ENCODE results near the gene KIF1A.

KIF1A gene

GRCh38 chr2:240819858-240820606, at the start of gene KIF1A:
Gene KIF1A (minus strand): TSS chr2:240820219. CDS start chr2:240797752, 22,467 bp downstream.
- no peak for DNase-seq (ENCODE audit: low read depth)

- no peak for DNase-seq (ENCODE audit: low read depth)
Measured at GRCh38 chr2:240869109-240869955, 49.3 kb upstream of the KIF1A start.

GRCh38 chr2:240868286-240869108, 48.5 kb upstream of the KIF1A start, which contains the start of gene AGXT:
Gene AGXT (plus strand): TSS chr2:240868824. CDS start chr2:240868866, 42 bp downstream.
- no peak for DNase-seq (ENCODE audit: low read depth)

GRCh38 chr2:240865391-240865790, 45.4 kb upstream of the KIF1A start:
- DNase-seq (ENCODE audit: low read depth), result no peak

GRCh38 chr2:240864475-240864874, 44.5 kb upstream of the KIF1A start:
- DNase-seq (ENCODE audit: low read depth), result no peak

- no peak for DNase-seq (ENCODE audit: low read depth)
Measured at GRCh38 chr2:240861547-240861946, 41.5 kb upstream of the KIF1A start.

- no peak for DNase-seq (ENCODE audit: low read depth)
Measured at GRCh38 chr2:240858871-240859270, 38.9 kb upstream of the KIF1A start.

- no peak for DNase-seq (ENCODE audit: low read depth)
Measured at GRCh38 chr2:240858321-240858720, 38.3 kb upstream of the KIF1A start.

- no peak for DNase-seq (ENCODE audit: low read depth)
Measured at GRCh38 chr2:240857039-240858008, 37.3 kb upstream of the KIF1A start.

GRCh38 chr2:240856151-240856980, 36.3 kb upstream of the KIF1A start:
- DNase-seq (ENCODE audit: low read depth), result no peak

- DNase-seq (ENCODE audit: low read depth), result no peak
Measured at GRCh38 chr2:240855670-240856069, 35.7 kb upstream of the KIF1A start.

GRCh38 chr2:240852671-240853314, 32.8 kb upstream of the KIF1A start:
- no peak for DNase-seq (ENCODE audit: low read depth)

- DNase-seq (ENCODE audit: low read depth), result peak; percentile 65
Measured at GRCh38 chr2:240851078-240851991, 31.3 kb upstream of the KIF1A start.

GRCh38 chr2:240850756-240851077, 30.7 kb upstream of the KIF1A start:
- DNase-seq (ENCODE audit: low read depth), result no peak

GRCh38 chr2:240850026-240850425, 30.0 kb upstream of the KIF1A start:
- DNase-seq (ENCODE audit: low read depth), result no peak

GRCh38 chr2:240848900-240849680, 29.1 kb upstream of the KIF1A start:
- no peak for DNase-seq (ENCODE audit: low read depth)

- no peak for DNase-seq (ENCODE audit: low read depth)
Measured at GRCh38 chr2:240847817-240848216, 27.8 kb upstream of the KIF1A start.

Measured in CMK (cell line).